ENCODE data around the gene SPTLC2. TPM values are rescaled to one million over a fixed set of nuclear protein-coding genes. Genes with fewer than 3 reads are reported as not detected.

The SPTLC2 gene
- total and polyA plus RNA-seq, 4 donors: 8.1 to 48.6 (median 27.6) TPM

DNA sequence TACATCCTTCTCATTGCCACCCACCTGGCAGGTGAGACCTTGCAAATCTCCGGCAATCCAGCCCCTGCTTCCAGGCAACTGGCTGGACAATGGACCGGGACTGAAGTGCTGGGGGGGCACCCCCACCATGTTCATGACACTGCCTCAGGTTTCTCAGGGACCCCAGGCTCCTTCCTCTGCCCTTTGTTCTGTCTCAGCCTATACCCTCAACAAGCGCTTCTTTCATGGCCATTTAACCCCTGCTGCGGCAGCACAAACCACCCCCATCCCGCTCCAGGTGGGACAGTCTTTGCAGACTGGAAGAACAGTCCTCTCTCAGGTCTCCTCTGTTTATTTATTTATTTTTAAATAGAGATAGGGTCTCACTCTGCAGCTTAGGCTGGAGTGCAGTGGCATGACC, 125.4 kb downstream of the SPTLC2 start:
- H3K9ac ChIP-seq (ENCODE audit: insufficient read depth in 1 of 2, low read length in 2 of 2): no peak overlapping the region
- no peaks in the 10 kb centered on the region for H3K4me1 ChIP-seq (ENCODE audit: control insufficient read depth in 5 of 5, insufficient read depth in 5 of 5, low read length in 5 of 5)
- no peaks in the 10 kb centered on the region for H3K9me3 ChIP-seq (ENCODE audit: control insufficient read depth in 4 of 4, insufficient read depth in 3 of 4, low read length in 3 of 4)
- H3K4me3 ChIP-seq: no peak overlapping the region
- TF ChIP-seq, protein P1, sequence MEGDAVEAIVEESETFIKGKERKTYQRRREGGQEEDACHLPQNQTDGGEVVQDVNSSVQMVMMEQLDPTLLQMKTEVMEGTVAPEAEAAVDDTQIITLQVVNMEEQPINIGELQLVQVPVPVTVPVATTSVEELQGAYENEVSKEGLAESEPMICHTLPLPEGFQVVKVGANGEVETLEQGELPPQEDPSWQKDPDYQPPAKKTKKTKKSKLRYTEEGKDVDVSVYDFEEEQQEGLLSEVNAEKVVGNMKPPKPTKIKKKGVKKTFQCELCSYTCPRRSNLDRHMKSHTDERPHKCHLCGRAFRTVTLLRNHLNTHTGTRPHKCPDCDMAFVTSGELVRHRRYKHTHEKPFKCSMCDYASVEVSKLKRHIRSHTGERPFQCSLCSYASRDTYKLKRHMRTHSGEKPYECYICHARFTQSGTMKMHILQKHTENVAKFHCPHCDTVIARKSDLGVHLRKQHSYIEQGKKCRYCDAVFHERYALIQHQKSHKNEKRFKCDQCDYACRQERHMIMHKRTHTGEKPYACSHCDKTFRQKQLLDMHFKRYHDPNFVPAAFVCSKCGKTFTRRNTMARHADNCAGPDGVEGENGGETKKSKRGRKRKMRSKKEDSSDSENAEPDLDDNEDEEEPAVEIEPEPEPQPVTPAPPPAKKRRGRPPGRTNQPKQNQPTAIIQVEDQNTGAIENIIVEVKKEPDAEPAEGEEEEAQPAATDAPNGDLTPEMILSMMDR (IDR thresholded peaks at IDR 0.05; ENCODE audit: control extremely low read depth, extremely low read depth): no peak
- H3K27me3 ChIP-seq (ENCODE audit: control insufficient read depth in 3 of 3, insufficient read depth in 3 of 3, low read length in 2 of 3): no peaks in the 10 kb centered on the region
- WGBS, 2 donors: 88 to 95% methylated on average over 5 of the region's 5 CpGs
- DNase-seq (no peak), ATAC-seq (ENCODE audit: insufficient read depth, low FRiP score) (no peak)
- no peaks in the 10 kb centered on the region for H3K36me3 ChIP-seq (ENCODE audit: control insufficient read depth in 4 of 4, insufficient read depth in 4 of 4, low read length in 4 of 4)
- H3K27ac ChIP-seq (ENCODE audit: low read depth in 1 of 2, low read length in 1 of 2): no peak overlapping the region

DNA sequence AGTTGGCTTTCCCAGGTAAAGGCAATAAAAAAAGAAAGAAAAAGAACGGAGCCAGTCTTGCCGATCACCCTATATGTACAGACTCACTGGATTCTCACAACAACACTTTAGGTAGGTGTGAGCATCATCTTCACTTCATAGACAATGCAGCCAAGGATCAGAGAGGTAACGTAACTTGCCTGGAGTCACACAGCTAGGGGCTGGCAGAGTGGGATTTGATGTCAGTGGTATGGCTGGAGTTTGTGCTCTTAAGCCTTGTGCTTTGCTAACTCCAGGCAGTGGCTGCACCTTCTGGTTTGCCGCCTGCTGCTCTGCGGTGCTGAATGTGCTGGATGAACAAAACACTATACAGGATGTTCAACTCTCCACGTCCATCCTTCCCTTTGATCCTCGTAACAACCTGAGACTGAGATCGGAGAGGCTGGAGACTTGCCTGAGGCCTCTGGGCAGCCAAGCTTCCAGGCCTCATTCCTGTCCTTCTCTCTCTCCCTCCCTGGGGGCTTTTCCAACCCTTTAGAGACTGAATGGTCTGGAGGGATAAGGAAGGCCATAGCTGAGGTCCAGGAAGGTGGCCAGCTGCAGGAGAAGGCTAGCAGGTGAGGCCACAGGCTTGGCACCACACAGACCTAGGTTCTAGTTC, 126.0 kb downstream of the SPTLC2 start:
- no peaks in the 10 kb centered on the region for H3K4me1 ChIP-seq (ENCODE audit: control insufficient read depth in 5 of 5, insufficient read depth in 5 of 5, low read length in 5 of 5)
- no peak overlapping the region for H3K9ac ChIP-seq (ENCODE audit: insufficient read depth in 1 of 2, low read length in 2 of 2)
- 84 to 89% methylated on average over 8 of the region's 8 CpGs for whole genome bisulfite sequencing, 2 donors
- no peak for DNase-seq
- ATAC-seq (ENCODE audit: insufficient read depth, low FRiP score): no peak
- H3K27me3 ChIP-seq (ENCODE audit: control insufficient read depth in 3 of 3, insufficient read depth in 3 of 3, low read length in 2 of 3): no peaks in the 10 kb centered on the region
- no peaks in the 10 kb centered on the region for H3K36me3 ChIP-seq (ENCODE audit: control insufficient read depth in 4 of 4, insufficient read depth in 4 of 4, low read length in 4 of 4)
- no peak overlapping the region for H3K4me3 ChIP-seq
- H3K9me3 ChIP-seq (ENCODE audit: control insufficient read depth in 4 of 4, insufficient read depth in 3 of 4, low read length in 3 of 4): no peaks in the 10 kb centered on the region
- H3K27ac ChIP-seq (ENCODE audit: low read depth in 1 of 2, low read length in 1 of 2): no peak overlapping the region
- TF ChIP-seq, protein P1 (IDR thresholded peaks at IDR 0.05; ENCODE audit: control extremely low read depth, extremely low read depth): no peak

DNA sequence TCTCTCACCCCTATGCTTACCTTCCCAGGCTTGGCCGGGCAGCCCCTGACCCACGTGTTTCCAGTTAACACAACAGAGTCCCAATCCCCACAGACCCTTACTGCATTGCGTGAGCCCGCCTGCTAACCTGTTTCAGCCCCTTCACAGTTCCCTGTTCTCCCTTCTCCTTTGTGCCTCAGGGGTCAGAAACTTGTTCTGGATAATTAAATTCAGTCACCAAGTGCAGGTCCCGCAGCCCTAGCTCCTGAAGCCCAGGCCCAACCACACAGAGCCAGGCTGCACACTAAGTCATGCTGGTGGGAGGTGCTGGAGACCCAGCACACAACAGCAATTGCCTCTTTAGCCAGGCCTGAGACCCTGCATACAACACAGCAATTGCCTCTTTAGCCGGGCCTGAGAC, 127.4 kb downstream of the SPTLC2 start:
- Histone ChIP-seq H3K4me1 (ENCODE audit: control insufficient read depth in 5 of 5, insufficient read depth in 5 of 5, low read length in 5 of 5) (no peaks in the 10 kb centered on the region), H3K36me3 (ENCODE audit: control insufficient read depth in 4 of 4, insufficient read depth in 4 of 4, low read length in 4 of 4) (no peaks in the 10 kb centered on the region), H3K9me3 (ENCODE audit: control insufficient read depth in 4 of 4, insufficient read depth in 3 of 4, low read length in 3 of 4) (no peaks in the 10 kb centered on the region), H3K27me3 (ENCODE audit: control insufficient read depth in 3 of 3, insufficient read depth in 3 of 3, low read length in 2 of 3) (no peaks in the 10 kb centered on the region), H3K9ac (ENCODE audit: insufficient read depth in 1 of 2, low read length in 2 of 2) (no peak overlapping the region), H3K27ac (ENCODE audit: low read depth in 1 of 2, low read length in 1 of 2) (no peak overlapping the region), H3K4me3 (no peak overlapping the region)
- WGBS, 2 donors: 92 to 96% methylated on average over 6 of the region's 6 CpGs
- ATAC-seq (ENCODE audit: insufficient read depth, low FRiP score) (no peak), DNase-seq (no peak)
- TF ChIP-seq, protein P1 (IDR thresholded peaks at IDR 0.05; ENCODE audit: control extremely low read depth, extremely low read depth): no peak

DNA sequence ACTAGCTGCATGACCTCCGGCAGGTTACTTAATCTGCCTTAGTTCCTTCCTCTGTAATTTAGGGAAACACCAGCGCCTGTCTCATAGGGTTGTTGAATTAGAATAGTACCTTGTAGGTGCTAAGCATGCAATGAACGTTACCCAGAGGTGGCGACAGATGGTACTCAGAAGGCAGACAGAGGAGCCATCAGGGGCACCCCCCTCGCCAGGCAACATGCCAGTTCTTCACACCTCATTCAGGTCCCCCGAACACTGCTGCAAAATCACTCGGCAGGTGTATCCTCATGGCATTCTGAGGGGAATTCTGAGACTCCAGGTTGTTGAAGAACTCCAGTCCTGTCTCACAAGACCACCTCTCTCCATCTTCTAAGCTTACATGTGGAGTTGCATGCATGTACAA, 127.9 kb downstream of the SPTLC2 start:
- no peaks in the 10 kb centered on the region for H3K9me3 ChIP-seq (ENCODE audit: control insufficient read depth in 4 of 4, insufficient read depth in 3 of 4, low read length in 3 of 4)
- no peaks in the 10 kb centered on the region for H3K4me1 ChIP-seq (ENCODE audit: control insufficient read depth in 5 of 5, insufficient read depth in 5 of 5, low read length in 5 of 5)
- H3K27ac ChIP-seq (ENCODE audit: low read depth in 1 of 2, low read length in 1 of 2): no peak overlapping the region
- WGBS, 2 donors: 77 to 83% methylated on average over 7 of the region's 7 CpGs
- no peaks in the 10 kb centered on the region for H3K36me3 ChIP-seq (ENCODE audit: control insufficient read depth in 4 of 4, insufficient read depth in 4 of 4, low read length in 4 of 4)
- TF ChIP-seq, protein P1 (IDR thresholded peaks at IDR 0.05; ENCODE audit: control extremely low read depth, extremely low read depth): no peak
- DNase-seq: no peak
- H3K27me3 ChIP-seq (ENCODE audit: control insufficient read depth in 3 of 3, insufficient read depth in 3 of 3, low read length in 2 of 3): no peaks in the 10 kb centered on the region
- H3K4me3 ChIP-seq: no peak overlapping the region
- ATAC-seq (ENCODE audit: insufficient read depth, low FRiP score): no peak
- no peak overlapping the region for H3K9ac ChIP-seq (ENCODE audit: insufficient read depth in 1 of 2, low read length in 2 of 2)

Measured in lung (tissue), 12 donors.